HEK293T (cell line): ENCODE data around the gene PTGR1.

Source experiments
- BHLHE40 ChIP-seq: fragments of 450-650 bp; IDR thresholded peaks from 2 replicates; pipeline ENCODE4 v1.6.1; 2016; ENCODE audit warnings: mild to moderate bottlenecking, moderate library complexity, borderline replicate concordance
- FOXM1 ChIP-seq: fragments of 450-650 bp; IDR thresholded peaks from 2 replicates; pipeline ENCODE4 v1.6.1; 2017; ENCODE audit warnings: mild to moderate bottlenecking, borderline replicate concordance
- HDGF ChIP-seq: fragments of 450-650 bp; IDR thresholded peaks from 2 replicates; pipeline ENCODE4 v1.6.1; 2017; ENCODE audit warnings: antibody characterized with exemption, borderline replicate concordance
- NFRKB ChIP-seq: fragments of 450-650 bp; IDR thresholded peaks from 2 replicates; pipeline ENCODE4 v1.6.1; 2016; ENCODE audit warnings: mild to moderate bottlenecking, moderate library complexity
- SP1 ChIP-seq: fragments of 450-650 bp; IDR thresholded peaks from 2 replicates; pipeline ENCODE4 v1.6.1; 2017
- SUZ12 ChIP-seq: fragments of 450-650 bp; IDR thresholded peaks from 2 replicates; pipeline ENCODE4 v1.6.1; 2016; ENCODE audit warnings: mild to moderate bottlenecking
- TARDBP ChIP-seq: fragments of 450-650 bp; IDR thresholded peaks from 2 replicates; pipeline ENCODE4 v1.6.1; 2016
- ZNF384 ChIP-seq: fragments of 450-650 bp; IDR thresholded peaks from 2 replicates; pipeline ENCODE4 v1.6.1; 2016

- TF ChIP-seq TARDBP (no peak), SUZ12 (no peak), FOXM1 (no peak), SP1 (no peak), NFRKB (no peak), ZNF384 (no peak), BHLHE40 (no peak), HDGF (no peak)
Observed at GRCh38 chr9:111645806-111646205, 46.4 kb upstream of the PTGR1 start.
